K562 (cell line): ENCODE data around the gene CEMP1. TPM values are rescaled to one million over a fixed set of nuclear protein-coding genes. Genes with fewer than 3 reads are reported as not detected.

Experiments used
- DLX4 ChIP-seq: fragments of 250-450 bp; sonication (Bioruptor Pico); IDR thresholded peaks from 2 replicates; pipeline ENCODE4 v1.6.1; 2021; ENCODE audit warnings: mild to moderate bottlenecking
- EWSR1 ChIP-seq: fragments of 450-650 bp; IDR thresholded peaks from 2 replicates; pipeline ENCODE4 v1.6.1; 2018; ENCODE audit warnings: borderline replicate concordance, mild to moderate bottlenecking, low read depth, moderate library complexity; ENCODE audit not compliant: partially characterized antibody
- HDAC1 ChIP-seq, 2 experiments: fragments of 450-650 bp; IDR thresholded peaks; 2 replicates each; pipeline ENCODE4 v1.6.1; 2016 to 2017; ENCODE audit warnings: inconsistent platforms in 1 of 2, mild to moderate bottlenecking in 1 of 2, moderate library complexity in 1 of 2
- HOXB6 ChIP-seq: fragments of 250-450 bp; sonication (Bioruptor Pico); IDR thresholded peaks from 2 replicates; pipeline ENCODE4 v1.5.1; 2022; ENCODE audit warnings: mild to moderate bottlenecking, borderline replicate concordance
- ILK ChIP-seq: fragments of 450-650 bp; IDR thresholded peaks from 2 replicates; pipeline ENCODE4 v1.6.1; 2016; ENCODE audit warnings: missing genetic modification characterization, low read depth, mild to moderate bottlenecking, missing compliant biosample characterization, moderate library complexity, borderline replicate concordance
- NKRF ChIP-seq: fragments of 450-650 bp; IDR thresholded peaks from 2 replicates; pipeline ENCODE4 v1.6.1; 2016; ENCODE audit warnings: borderline replicate concordance
- PHF20 ChIP-seq: fragments of 450-650 bp; IDR thresholded peaks from 2 replicates; pipeline ENCODE4 v1.6.1; 2018; ENCODE audit not compliant: partially characterized antibody
- SETDB1 ChIP-seq: IDR thresholded peaks from one replicate; pipeline ENCODE4 v1.6.1; 2012; ENCODE audit warnings: low read length, control low read depth, inconsistent platforms
- U2AF1 ChIP-seq: fragments of 200-400 bp; formaldehyde crosslinking; optimal IDR thresholded peaks from 2 replicates; pipeline ENCODE3; 2017; ENCODE audit warnings: mild to moderate bottlenecking, low read depth, low read length, moderate library complexity
- YBX1 ChIP-seq: fragments of 450-650 bp; IDR thresholded peaks from 2 replicates; pipeline ENCODE4 v1.7.1; 2016; ENCODE audit warnings: mild to moderate bottlenecking
- ZBTB1 ChIP-seq: sonication (generic); formaldehyde crosslinking; IDR thresholded peaks from 2 replicates; pipeline ENCODE4 v1.8.1; 2023; ENCODE audit warnings: missing genetic modification reagents, low read depth, mild to moderate bottlenecking, borderline replicate concordance
- ZBTB12 ChIP-seq: fragments of 250-450 bp; sonication (Bioruptor Pico); IDR thresholded peaks from 2 replicates; pipeline ENCODE4 v1.4.0; 2020
- ZBTB33 ChIP-seq: sonication (generic); formaldehyde crosslinking; IDR thresholded peaks from 2 replicates; pipeline ENCODE4 v1.8.1; 2023; ENCODE audit warnings: mild to moderate bottlenecking, missing genetic modification reagents
- ZNF511 ChIP-seq: sonication (generic); formaldehyde crosslinking; IDR thresholded peaks from 2 replicates; pipeline ENCODE4 v1.8.0; 2022; ENCODE audit warnings: mild to moderate bottlenecking, missing genetic modification reagents
- ZNF512 ChIP-seq: IDR thresholded peaks from 2 replicates; pipeline ENCODE4 v1.6.1; 2016; ENCODE audit warnings: missing genetic modification characterization, missing compliant biosample characterization
- ZNF586 ChIP-seq: fragments of 450-650 bp; formaldehyde crosslinking; conservative IDR thresholded peaks from 2 replicates; pipeline ENCODE4 v1.4.0; 2020; ENCODE audit warnings: mild to moderate bottlenecking, moderate library complexity
- ZNF740 ChIP-seq, 3 experiments: fragments of 200-800 bp in 1 of 3; sonication (Bioruptor generic) in 1 of 3; sonication (generic) in 1 of 3; formaldehyde crosslinking in 1 of 3; IDR thresholded peaks; 2 replicates each; pipeline versions ENCODE4 v1.6.1 to v1.8.0; 2016 to 2022; ENCODE audit warnings: mild to moderate bottlenecking in 2 of 3, missing compliant biosample characterization in 2 of 3, missing genetic modification characterization in 2 of 3, missing genetic modification reagents in 1 of 3
- ZNF75A ChIP-seq: fragments of 450-650 bp; formaldehyde crosslinking; IDR thresholded peaks from 2 replicates; pipeline ENCODE4 v1.4.0; 2020; ENCODE audit warnings: mild to moderate bottlenecking
- polyA plus RNA-seq, 8 experiments: library from polyadenylated mRNA; depleted of rRNA in 4 of 8; stranded (reverse) in 5 of 8; unstranded in 3 of 8; fragments of >200 nt; fragmentation: Nextera tagmentation in 2 of 8; fragmentation: Illumina TruSeq in 1 of 8; extraction: Ambion mirVana in 2 of 8; extraction: Trizol in 1 of 8; gene quantifications; 2 replicates each; pipeline versions ENCODE4 v1.2.1 to v1.2.3, GENCODE V29; 2011 to 2014; ENCODE audit warnings: inconsistent platforms in 1 of 8, missing spikeins in 1 of 8
- total RNA-seq, 7 experiments: library from RNA; depleted of rRNA in 6 of 7; stranded (reverse); fragments of >200 nt in 6 of 7; fragmentation: Illumina TruSeq in 2 of 7; extraction: Trizol in 2 of 7; gene quantifications; 2 replicates each; pipeline versions ENCODE4 v1.2.1 to v1.2.3, GENCODE V29; 2011 to 2021; ENCODE audit warnings: low replicate concordance in 1 of 7

The CEMP1 gene
- total and polyA plus RNA-seq, 9 of the 15 experiments (the other 6 are each of a cell fraction or from before 2014, with no cell fraction given), result 0.05 to 0.45 TPM; not detected in 7

GRCh38 chr16:2532494-2533141 lies 1.4 kb upstream of the CEMP1 start (continued):
- TF ChIP-seq HOXB6 (CRISPR knock-in tag), result no peak
- TF ChIP-seq YBX1, result no peak
- no peak for TF ChIP-seq ILK (tag)
- TF ChIP-seq ZNF511 (CRISPR knock-in tag), result 0 out of 2 replicates have a peak, but pooled peaks have one; percentile 14
- no peak for TF ChIP-seq DLX4 (CRISPR knock-in tag)
- no peak for TF ChIP-seq ZNF740 (CRISPR knock-in tag; IDR thresholded peaks at IDR 0.05)
- no peak for TF ChIP-seq ZNF740 (tag; IDR thresholded peaks at IDR 0.05)
- no peak for TF ChIP-seq ZNF586 (CRISPR knock-in tag)
- TF ChIP-seq SETDB1, result no peak
- TF ChIP-seq EWSR1, result no peak
- TF ChIP-seq HDAC1 (IDR thresholded peaks at IDR 0.05), result peak in 1 of 2 experiments; percentile 12; a peak in 1 of 4 replicates
- TF ChIP-seq ZNF75A (CRISPR knock-in tag), result no peak
- no peak for TF ChIP-seq U2AF1
- TF ChIP-seq NKRF, result no peak
- TF ChIP-seq ZNF512 (tag), result no peak
- TF ChIP-seq PHF20, result no peak
- no peak for TF ChIP-seq ZBTB33 (CRISPR knock-in tag)
- no peak for TF ChIP-seq ZBTB12 (CRISPR knock-in tag)
- TF ChIP-seq ZBTB1, result peak; percentile 60; the same call in 1 of the 2 replicates
